B cell (primary cell): ENCODE results near the gene RAD51B.

Experiments
- EZH2 ChIP-seq: IDR thresholded peaks from 2 replicates; pipeline ENCODE4 v1.6.1; 2012; ENCODE audit warnings: borderline replicate concordance, low read depth, mild to moderate bottlenecking, moderate library complexity, low read length; ENCODE audit not compliant: insufficient read depth, poor library complexity, severe bottlenecking
- TF ChIP-seq, protein P1 (sequence below): fragments of 200-600 bp; IDR thresholded peaks from one replicate; pipeline ENCODE4 v1.8.0; 2022; ENCODE audit warnings: antibody characterized with exemption, mild to moderate bottlenecking

DNA sequence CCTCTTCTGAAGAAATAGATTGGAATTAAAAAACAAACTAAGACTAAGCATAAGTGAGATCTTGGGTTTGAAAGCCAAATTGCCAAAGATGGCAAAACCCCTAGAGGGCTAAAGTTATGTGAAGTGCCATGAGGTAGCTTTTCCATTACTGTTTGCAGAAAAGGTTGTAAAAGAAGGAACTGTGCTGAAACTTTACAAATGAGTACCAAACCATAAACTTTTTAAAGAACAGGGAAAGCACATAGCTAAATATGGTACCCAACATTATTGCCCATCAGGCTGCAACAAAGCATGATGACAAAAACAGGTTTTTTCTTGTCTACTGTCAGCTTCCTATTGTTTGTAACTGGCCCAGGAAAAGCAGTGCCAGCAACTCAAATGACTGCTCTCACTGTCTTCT lies 224.2 kb downstream of the RAD51B start:
- TF ChIP-seq, protein P1, sequence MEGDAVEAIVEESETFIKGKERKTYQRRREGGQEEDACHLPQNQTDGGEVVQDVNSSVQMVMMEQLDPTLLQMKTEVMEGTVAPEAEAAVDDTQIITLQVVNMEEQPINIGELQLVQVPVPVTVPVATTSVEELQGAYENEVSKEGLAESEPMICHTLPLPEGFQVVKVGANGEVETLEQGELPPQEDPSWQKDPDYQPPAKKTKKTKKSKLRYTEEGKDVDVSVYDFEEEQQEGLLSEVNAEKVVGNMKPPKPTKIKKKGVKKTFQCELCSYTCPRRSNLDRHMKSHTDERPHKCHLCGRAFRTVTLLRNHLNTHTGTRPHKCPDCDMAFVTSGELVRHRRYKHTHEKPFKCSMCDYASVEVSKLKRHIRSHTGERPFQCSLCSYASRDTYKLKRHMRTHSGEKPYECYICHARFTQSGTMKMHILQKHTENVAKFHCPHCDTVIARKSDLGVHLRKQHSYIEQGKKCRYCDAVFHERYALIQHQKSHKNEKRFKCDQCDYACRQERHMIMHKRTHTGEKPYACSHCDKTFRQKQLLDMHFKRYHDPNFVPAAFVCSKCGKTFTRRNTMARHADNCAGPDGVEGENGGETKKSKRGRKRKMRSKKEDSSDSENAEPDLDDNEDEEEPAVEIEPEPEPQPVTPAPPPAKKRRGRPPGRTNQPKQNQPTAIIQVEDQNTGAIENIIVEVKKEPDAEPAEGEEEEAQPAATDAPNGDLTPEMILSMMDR: no peak
- no peak for TF ChIP-seq EZH2
